Bronchial epithelial cell (primary cell): ENCODE results near the gene MAB21L1. TPM values are rescaled to one million over a fixed set of nuclear protein-coding genes. Genes with fewer than 3 reads are reported as not detected.

Source experiments
- DNase-seq: peaks from one replicate; pipeline ENCODE4 v3.0.0-alpha.2; 2010; ENCODE audit warnings: low read depth
- FAIRE-seq: peaks from 2 replicates; lab custom pipeline; 2011; peaks lifted over from hg19 to GRCh38; lab: Jason Lieb, UNC
- H3K27me3 ChIP-seq: 2 replicates; pipeline ENCODE4 v1.5.1; 2011; ENCODE audit warnings: low read length; ENCODE audit not compliant: control insufficient read depth, insufficient read depth
- H3K36me3 ChIP-seq: 2 replicates; pipeline ENCODE4 v1.5.1; 2011; ENCODE audit warnings: low read length; ENCODE audit not compliant: control insufficient read depth, insufficient read depth
- H3K4me3 ChIP-seq: 2 replicates; pipeline ENCODE4 v1.5.1; 2011; ENCODE audit warnings: mild to moderate bottlenecking, low read depth, low read length, control low read depth
- CTCF ChIP-seq: IDR thresholded peaks from 2 replicates; pipeline ENCODE4 v1.5.1; 2011; ENCODE audit warnings: mild to moderate bottlenecking, moderate library complexity, low read length, control low read depth, inconsistent platforms; ENCODE audit not compliant: insufficient read depth, severe bottlenecking
- total RNA-seq: library from RNA; depleted of rRNA; stranded (reverse); fragments of >200 nt; gene quantifications from 2 replicates; pipeline ENCODE4 v1.2.1, GENCODE V29; 2014

The MAB21L1 gene
- total RNA-seq, 1 donor from 2014 or later: not detected

- TF ChIP-seq CTCF: no peak
- no peak for DNase-seq
- Histone ChIP-seq H3K36me3 (no peaks in the 10 kb centered on the region), H3K4me3 (no peak overlapping the region), H3K27me3 (peaks cover 2% of the 10 kb centered on the region)
- no peak for FAIRE-seq
These were observed 3.2 kb downstream of the MAB21L1 start for GRCh38 chr13:35473206-35473775.

DNA sequence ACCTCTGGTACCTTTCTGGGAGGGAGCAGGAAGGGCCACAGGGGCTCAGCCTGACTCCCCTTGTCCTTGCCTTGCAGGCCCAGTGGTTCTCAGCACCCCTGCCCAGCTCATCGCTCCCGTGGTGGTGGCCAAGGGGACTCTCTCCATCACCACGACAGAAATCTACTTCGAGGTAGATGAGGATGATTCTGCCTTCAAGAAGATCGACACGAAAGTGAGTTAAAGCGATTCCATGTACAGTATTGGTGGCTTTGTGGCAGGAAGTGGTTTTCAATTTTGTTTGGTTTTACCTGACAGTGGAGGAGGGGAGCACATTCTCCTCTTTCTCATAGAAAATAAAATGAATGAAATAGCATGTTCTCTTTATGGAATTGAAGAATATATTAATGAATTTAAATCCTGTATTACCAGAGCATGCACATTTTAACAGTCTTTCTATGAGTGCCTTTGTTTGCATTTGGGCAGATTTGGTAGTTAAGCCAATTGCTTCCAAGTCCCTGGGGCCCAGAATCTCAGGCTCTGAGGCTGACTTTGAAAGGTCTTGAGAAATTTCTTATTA is 4.1 kb downstream of the MAB21L1 start:
- Histone ChIP-seq H3K27me3 (peaks cover 2% of the 10 kb centered on the region), H3K4me3 (no peak overlapping the region), H3K36me3 (no peaks in the 10 kb centered on the region)
- DNase-seq (no peak), FAIRE-seq (no peak)
- no peak for TF ChIP-seq CTCF

- DNase-seq (no peak), FAIRE-seq (no peak)
- H3K36me3 ChIP-seq: no peaks in the 10 kb centered on the region
- peaks cover 2% of the 10 kb centered on the region for H3K27me3 ChIP-seq
- H3K4me3 ChIP-seq: no peak overlapping the region
- no peak for TF ChIP-seq CTCF
These were observed 4.7 kb downstream of the MAB21L1 start for GRCh38 chr13:35471706-35472322.

DNA sequence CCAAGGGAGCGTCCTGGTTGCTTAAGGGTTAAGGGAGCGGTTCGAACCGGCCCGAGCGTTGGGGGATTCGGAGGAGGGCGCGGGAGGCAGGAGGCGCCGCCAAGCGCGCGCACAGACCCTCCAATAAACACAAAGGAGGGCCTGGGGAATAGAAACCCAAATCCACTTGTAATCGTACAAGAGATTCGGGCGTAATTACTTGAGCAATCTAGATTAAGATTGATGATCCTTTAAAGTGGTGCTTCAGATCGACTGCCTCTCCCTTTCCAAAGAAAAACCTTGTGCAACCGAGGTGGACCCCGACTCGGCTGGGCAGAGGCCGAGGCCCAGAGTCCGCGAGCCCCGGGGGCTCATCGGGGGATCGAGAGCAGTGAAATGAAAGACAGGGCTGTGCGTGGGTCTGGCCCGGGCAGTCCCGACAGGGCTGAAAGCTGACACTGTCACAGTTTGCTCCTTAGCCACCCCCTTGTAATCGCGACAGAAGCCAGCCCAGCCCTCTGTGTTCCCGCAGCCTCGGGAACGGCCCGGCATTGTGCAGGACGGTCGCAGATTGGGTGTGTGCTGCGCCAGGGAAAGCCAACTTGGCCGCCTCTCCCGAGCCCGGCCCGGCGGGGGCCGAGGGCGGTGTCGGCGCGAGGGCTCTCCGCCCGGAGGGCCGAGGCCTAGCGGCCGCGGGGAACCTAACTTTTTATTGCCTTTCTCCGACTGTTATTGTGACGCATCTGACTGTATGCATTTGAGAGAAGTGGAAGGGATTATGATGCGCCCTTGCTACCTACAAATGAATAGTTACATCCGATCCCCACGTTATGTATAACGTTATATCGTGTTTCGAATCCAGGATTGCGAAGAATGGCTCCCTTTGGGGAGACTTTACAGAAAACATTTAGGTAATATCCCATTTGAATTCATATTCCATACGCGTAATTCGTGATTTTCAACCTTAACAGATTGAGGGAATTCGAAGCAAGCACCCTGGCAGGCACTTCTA is 5.5 kb downstream of the MAB21L1 start:
- Histone ChIP-seq H3K36me3 (no peaks in the 10 kb centered on the region), H3K27me3 (peaks cover 2% of the 10 kb centered on the region), H3K4me3 (peak overlapping the region; percentile 29)
- DNase-seq (no peak), FAIRE-seq (no peak)
- no peak for TF ChIP-seq CTCF

GRCh38 chr13:35469806-35470525 is 6.5 kb downstream of the MAB21L1 start:
- Histone ChIP-seq H3K27me3 (peaks cover 2% of the 10 kb centered on the region), H3K4me3 (no peak overlapping the region), H3K36me3 (no peaks in the 10 kb centered on the region)
- TF ChIP-seq CTCF: no peak
- FAIRE-seq (no peak), DNase-seq (no peak)
